IPS DF 6.9 (cell line): Measurements from ENCODE around the gene SPANXN4.

ENCODE experiments used
- DNase-seq: peaks from one replicate; pipeline ENCODE4 v3.0.0-alpha.2; 2013; ENCODE audit warnings: low read depth, low spot score
- H3K27ac ChIP-seq: one replicate; pipeline ENCODE4 v1.5.1; 2013; ENCODE audit warnings: low read length, control low read depth
- H3K27me3 ChIP-seq: 2 replicates; pipeline ENCODE4 v1.6.1; 2013; ENCODE audit warnings: mild to moderate bottlenecking, low read length; ENCODE audit not compliant: control insufficient read depth, insufficient read depth
- H3K36me3 ChIP-seq: 2 replicates; pipeline ENCODE4 v1.6.1; 2013; ENCODE audit warnings: low read length; ENCODE audit not compliant: control insufficient read depth, insufficient read depth
- H3K4me1 ChIP-seq: 2 replicates; pipeline ENCODE4 v1.6.1; 2013; ENCODE audit warnings: low read length; ENCODE audit not compliant: control insufficient read depth, insufficient read depth
- H3K4me3 ChIP-seq: 2 replicates; pipeline ENCODE4 v1.5.1; 2013; ENCODE audit warnings: mild to moderate bottlenecking, low read length
- H3K9me3 ChIP-seq: 2 replicates; pipeline ENCODE4 v1.6.1; 2013; ENCODE audit warnings: low read length, inconsistent platforms; ENCODE audit not compliant: control insufficient read depth, insufficient read depth
- WGBS: extraction: QIAGEN DNeasy Blood & Tissue Kit; methylation state at CpG from one replicate; pipeline ENCODE4 v1.1.7; 2013; ENCODE audit warnings: mixed read lengths, missing lambda C conversion rate; ENCODE audit not compliant: insufficient read length, insufficient coverage; 5-methylcytosine and 5-hydroxymethylcytosine counted together

Gene SPANXN4, protein sequence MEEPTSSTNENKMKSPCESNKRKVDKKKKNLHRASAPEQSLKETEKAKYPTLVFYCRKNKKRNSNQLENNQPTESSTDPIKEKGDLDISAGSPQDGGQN

DNA sequence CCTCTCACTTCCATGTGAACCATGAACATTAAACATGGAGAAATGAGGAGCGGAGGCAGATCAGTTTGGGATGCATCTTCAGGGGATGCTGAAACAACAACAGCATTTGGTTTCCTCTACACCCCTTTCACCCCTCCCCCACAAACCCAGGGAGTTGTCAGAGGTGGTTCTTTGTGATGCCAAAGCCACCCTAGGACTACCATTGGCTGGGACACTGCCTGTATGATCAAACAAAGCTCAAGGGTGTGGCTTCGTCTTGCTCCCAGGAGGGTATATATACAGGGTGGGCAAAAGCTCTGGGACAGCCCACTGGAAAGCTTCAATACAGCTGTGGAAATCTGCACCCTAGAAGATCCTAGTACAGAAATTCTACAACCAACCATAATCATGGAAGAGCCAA is at the start of gene SPANXN4:
Gene SPANXN4, plus strand, starts transcription at position 301 of the 400 bp plus-strand sequence. Its CDS starts 87 bp downstream, at position 388.
- no CpG with 5 or more reads among the region's 2 CpGs for WGBS
- no peaks in the 10 kb centered on the region for H3K27me3 ChIP-seq
- no peaks in the 10 kb centered on the region for H3K36me3 ChIP-seq
- no peaks in the 10 kb centered on the region for H3K9me3 ChIP-seq
- no peaks in the 10 kb centered on the region for H3K4me1 ChIP-seq
- H3K27ac ChIP-seq = no peak within 1 kb of the TSS
- H3K4me3 ChIP-seq = no peak within 1 kb of the TSS
- no peak for DNase-seq

DNA sequence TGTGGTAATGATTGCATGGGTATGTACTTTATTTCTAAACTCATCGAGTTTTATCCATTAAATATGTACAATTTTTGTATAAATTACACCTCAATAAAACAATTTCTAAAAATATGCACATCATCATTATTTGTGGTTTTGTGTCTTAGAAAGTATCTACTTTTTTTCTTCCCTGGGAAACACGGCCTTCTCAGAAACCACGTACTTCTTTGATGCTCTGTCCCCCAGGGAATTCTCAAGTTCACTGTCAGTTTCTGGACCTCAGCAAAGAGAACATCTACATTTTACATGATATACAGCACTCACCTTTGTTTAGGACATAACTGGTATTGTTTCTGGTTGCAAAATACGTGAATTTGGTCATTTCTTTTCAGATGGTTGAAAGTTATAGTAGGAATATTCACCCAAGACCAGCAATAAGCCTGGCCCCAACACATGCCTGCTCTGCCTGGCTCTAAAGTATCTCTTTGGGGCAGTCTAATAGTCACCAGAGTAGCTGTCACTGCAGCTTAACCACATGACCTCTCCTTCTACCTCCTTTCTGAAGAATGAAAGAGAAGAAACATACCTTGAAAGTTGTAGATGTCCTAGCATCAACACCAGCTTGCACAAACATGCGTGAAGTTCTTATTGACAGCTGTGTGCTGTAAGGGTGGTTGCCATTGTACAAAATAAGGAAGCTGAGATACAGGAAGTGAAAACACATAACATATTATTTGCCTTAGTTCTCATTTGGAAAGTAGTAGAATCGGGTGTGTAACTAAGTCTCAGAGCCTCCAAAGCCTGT is 48.4 kb upstream of the SPANXN4 start:
- Histone ChIP-seq H3K27ac (no peak overlapping the region), H3K4me3 (no peak overlapping the region), H3K36me3 (no peaks in the 10 kb centered on the region), H3K9me3 (no peaks in the 10 kb centered on the region), H3K4me1 (no peaks in the 10 kb centered on the region), H3K27me3 (no peaks in the 10 kb centered on the region)
- WGBS = no CpG with 5 or more reads among the region's 6 CpGs
- no peak for DNase-seq

DNA sequence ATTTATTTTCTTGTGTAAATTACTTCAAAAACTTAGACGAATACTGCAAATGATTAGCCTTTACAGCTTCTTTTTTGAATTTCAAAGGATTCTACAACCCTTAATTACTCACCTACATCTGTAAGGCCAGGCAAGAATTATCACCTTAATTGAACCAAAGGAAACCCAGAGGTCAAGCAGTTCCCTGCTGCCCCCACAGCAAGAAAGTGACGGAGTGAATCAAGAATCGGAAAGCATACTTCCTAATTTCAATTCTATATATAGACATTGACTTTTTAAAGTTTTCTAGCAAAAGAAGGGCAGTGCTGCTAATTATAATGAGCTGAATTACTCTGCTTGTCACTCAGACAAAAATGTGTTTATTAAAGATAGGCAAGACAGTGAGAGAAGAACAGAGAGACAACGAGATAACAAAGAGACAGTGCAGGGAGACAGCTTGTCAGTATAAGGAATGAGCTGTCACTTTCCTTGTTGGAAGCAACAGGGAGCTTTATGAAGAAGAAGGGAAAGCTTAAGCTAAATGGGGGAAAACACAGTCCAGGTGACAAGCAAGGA is 47.5 kb upstream of the SPANXN4 start:
- Histone ChIP-seq H3K9me3 (no peaks in the 10 kb centered on the region), H3K27ac (no peak overlapping the region), H3K4me1 (no peaks in the 10 kb centered on the region), H3K4me3 (no peak overlapping the region), H3K36me3 (no peaks in the 10 kb centered on the region), H3K27me3 (no peaks in the 10 kb centered on the region)
- DNase-seq = no peak
- WGBS = no CpG with 5 or more reads among the region's 4 CpGs

DNA sequence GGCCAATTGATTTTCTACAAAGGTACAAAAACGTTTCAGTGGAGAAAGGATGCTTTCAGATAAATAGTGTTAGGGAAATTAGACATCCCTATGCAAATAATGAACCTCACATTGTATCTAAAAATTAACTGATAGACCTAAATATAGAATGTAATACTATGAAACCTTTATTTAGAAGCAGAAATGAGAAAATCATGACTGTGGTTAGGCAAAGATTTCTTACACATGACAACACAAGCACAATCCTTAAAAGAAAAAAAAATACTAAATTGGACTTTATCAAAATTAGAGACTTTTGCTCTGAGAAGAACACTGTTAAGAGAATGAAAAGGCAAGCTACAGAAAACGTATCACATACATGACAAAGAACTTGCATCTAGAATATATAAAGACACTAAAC is 43.0 kb upstream of the SPANXN4 start:
- no peak for DNase-seq
- Histone ChIP-seq H3K4me3 (no peak overlapping the region), H3K27ac (no peak overlapping the region), H3K4me1 (no peaks in the 10 kb centered on the region), H3K36me3 (no peaks in the 10 kb centered on the region), H3K9me3 (no peaks in the 10 kb centered on the region), H3K27me3 (no peaks in the 10 kb centered on the region)
- no CpG with 5 or more reads among the region's 2 CpGs for WGBS

DNA sequence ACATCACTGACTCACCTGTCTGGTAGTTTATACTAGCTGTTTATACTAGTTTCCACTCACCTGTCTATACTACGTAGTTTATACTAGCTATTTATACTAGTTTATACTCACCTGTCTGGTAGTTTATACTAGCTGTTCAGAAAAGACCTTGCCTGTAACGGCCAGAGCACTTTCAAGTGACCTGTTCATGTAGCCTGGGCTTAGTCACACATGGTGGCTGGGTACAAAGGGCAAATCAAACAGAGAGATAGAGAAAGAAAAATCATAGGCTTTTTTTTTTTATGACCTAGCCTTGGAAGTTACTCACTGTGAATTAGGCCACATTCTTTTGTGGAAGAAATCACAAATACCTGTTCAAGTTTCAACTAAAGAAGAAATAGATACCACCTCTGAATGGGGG is 30.7 kb upstream of the SPANXN4 start:
- Histone ChIP-seq H3K9me3 (no peaks in the 10 kb centered on the region), H3K4me3 (no peak overlapping the region), H3K27ac (no peak overlapping the region), H3K36me3 (no peaks in the 10 kb centered on the region), H3K4me1 (no peaks in the 10 kb centered on the region), H3K27me3 (no peaks in the 10 kb centered on the region)
- DNase-seq = no peak
- WGBS = no CpG with 5 or more reads among the region's 2 CpGs

DNA sequence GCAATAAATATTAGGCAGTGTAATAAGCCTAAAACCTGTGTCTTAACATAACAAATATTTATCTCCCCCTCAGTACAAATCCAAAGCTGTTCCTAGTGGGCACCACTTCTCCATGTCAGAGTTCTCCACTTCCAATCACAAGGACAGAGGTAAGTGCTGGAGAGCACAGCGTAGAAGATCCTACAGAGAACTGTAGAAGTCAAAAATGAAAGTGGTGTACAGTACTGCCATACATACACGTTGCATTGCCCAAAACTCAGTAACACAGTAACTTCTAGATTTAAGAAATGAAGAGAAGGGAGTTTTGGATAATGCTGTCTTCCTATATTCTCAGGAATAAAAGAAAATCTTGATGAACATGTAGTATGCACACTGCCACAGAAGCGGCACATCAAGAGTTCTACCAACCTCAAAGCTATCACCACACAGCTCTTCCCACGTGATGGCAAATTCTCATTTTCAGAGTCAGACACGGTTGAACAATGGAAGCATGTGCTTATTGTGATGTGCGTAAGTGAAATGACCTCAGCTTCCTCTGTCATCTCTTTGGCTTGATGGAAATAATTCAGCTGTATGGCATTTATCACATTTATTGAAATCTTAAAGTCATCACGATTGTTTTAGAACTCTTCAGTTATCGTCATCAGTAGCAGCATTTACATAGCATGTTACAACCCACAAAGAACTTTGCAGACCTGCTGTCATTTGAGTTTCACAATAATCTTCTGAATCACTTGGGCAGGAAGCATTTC is 27.1 kb upstream of the SPANXN4 start:
- H3K9me3 ChIP-seq = no peaks in the 10 kb centered on the region
- H3K27ac ChIP-seq = no peak overlapping the region
- DNase-seq = no peak
- H3K4me1 ChIP-seq = no peaks in the 10 kb centered on the region
- H3K36me3 ChIP-seq = no peaks in the 10 kb centered on the region
- WGBS = no CpG with 5 or more reads among the region's 8 CpGs
- no peak overlapping the region for H3K4me3 ChIP-seq
- H3K27me3 ChIP-seq = no peaks in the 10 kb centered on the region

DNA sequence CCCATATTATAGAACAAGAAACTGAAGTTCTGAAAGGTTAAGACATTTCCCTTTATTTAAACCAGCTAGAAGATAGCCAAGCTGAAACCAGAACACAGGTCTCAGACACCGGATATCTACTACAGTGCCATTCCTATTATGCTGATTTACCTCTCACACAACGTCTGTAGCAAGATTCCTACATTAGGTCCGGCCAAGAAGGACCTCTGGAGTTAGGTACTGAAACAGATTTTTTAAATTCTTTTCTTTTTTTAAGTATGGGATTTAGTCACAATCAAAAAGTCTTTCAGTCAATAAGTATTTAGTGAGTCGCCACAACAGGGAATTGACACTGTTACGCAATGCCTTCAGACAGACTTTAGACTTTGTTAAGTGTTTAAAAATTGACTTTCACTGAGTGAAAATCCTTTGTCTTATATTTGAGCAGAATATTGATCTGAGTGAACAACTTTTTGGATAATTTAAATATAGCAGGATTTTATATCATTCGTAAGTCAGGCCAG is 26.5 kb upstream of the SPANXN4 start:
- WGBS = no CpG with 5 or more reads among the region's 6 CpGs
- H3K4me3 ChIP-seq = no peak overlapping the region
- no peaks in the 10 kb centered on the region for H3K4me1 ChIP-seq
- no peak for DNase-seq
- no peaks in the 10 kb centered on the region for H3K9me3 ChIP-seq
- no peaks in the 10 kb centered on the region for H3K27me3 ChIP-seq
- no peak overlapping the region for H3K27ac ChIP-seq
- H3K36me3 ChIP-seq = no peaks in the 10 kb centered on the region

DNA sequence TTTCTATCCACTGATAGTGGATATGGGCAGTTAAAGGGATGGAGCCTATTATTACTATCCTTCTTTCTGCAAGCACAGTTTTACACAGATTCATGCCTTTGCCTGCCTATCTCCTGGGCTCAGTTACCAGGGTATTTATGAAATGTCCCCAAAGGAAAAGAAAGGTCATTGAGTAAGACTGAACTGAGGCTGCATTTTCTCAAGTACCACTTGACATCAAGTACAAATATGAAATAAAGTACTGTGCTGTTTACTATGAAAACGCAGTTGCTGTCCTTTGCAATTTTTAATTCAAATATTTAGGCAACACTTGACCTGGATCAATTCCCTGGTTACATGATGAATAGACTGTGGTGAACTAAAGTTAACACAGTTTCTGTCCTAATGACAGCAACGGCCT is 23.5 kb upstream of the SPANXN4 start:
- Histone ChIP-seq H3K9me3 (no peaks in the 10 kb centered on the region), H3K27me3 (no peaks in the 10 kb centered on the region), H3K27ac (no peak overlapping the region), H3K36me3 (no peaks in the 10 kb centered on the region), H3K4me3 (no peak overlapping the region), H3K4me1 (no peaks in the 10 kb centered on the region)
- DNase-seq = no peak
- WGBS = no CpG with 5 or more reads among the region's 2 CpGs

DNA sequence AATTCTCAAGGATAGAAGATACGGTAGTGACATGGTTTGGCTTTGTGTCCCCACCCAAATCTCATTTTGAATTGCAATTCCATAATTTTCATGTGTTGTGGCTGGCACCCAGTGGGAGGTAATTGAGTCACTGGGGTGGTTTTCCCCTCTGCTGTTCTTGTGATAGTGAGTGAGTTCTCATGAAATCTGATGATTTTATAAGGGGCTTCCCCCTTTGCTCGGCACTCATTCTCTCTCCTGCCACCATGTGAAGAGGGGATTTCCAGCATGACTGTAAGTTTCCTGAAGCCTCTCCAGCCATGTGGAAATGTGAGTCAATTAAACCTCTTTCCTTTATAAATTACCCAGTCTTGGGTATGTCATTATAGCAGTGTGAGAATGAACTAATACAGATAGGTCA is 8.5 kb upstream of the SPANXN4 start:
- no peaks in the 10 kb centered on the region for H3K36me3 ChIP-seq
- no peaks in the 10 kb centered on the region for H3K27me3 ChIP-seq
- no CpG with 5 or more reads among the region's 2 CpGs for WGBS

DNA sequence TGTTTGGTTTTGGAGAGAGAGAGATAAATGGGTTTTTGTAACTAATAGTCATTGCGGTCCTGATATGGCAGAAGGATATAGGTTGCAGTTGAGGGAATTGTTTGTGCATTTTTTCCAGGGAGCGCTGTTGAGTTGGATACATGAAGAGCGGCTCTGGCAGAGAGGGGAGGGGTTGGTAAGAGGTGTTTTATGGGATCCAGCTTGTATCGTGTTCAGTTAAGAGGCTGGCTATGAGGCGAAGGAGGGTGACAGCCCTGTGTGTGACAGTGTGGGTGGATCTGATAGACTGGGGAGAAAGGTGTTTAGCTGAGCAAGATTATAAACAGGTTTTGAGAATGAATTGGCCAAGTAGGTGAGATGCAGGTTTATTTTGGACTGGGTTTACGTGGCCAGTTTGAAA is 1.5 kb downstream of the SPANXN4 start:
- Histone ChIP-seq H3K27me3 (no peaks in the 10 kb centered on the region), H3K27ac (no peak overlapping the region), H3K4me3 (no peak overlapping the region), H3K9me3 (no peaks in the 10 kb centered on the region), H3K36me3 (no peaks in the 10 kb centered on the region), H3K4me1 (no peaks in the 10 kb centered on the region)
- DNase-seq = no peak
- WGBS = 100% methylated on average over 1 of the region's 6 CpGs

More for the DNA sequence above, 8.5 kb upstream of the SPANXN4 start:
- no peak overlapping the region for H3K4me3 ChIP-seq
- no peak overlapping the region for H3K27ac ChIP-seq
- H3K4me1 ChIP-seq = no peaks in the 10 kb centered on the region
- no peak for DNase-seq
- H3K9me3 ChIP-seq = no peaks in the 10 kb centered on the region
